ENCODE measurements around the gene GRIK4. TPM values are rescaled to one million over a fixed set of nuclear protein-coding genes. Genes with fewer than 3 reads are reported as not detected.

Gene GRIK4
- total RNA-seq, 4 donors from 2014 or later: 0.09 TPM; not detected in 3

DNA sequence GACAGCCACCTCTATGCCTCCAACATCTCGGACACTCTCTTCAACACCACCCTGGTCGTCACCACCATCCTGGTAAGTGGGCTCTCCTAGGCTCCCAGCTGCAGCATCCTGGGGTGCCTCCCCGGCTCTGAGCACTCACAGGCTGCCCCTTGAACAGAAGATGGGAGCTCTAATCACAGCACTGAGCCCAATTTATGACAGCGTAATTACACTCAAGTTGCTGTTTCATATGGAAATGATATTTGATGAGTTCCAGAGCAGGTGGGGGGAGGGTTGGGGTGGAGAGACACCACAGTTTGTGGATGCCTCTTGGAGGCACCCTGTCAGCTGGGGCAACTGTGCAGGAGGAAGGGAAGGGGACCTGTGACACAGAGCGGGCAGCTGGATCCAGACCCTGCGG is 387.0 kb downstream of the GRIK4 start:
- ATAC-seq (ENCODE audit: low FRiP score) (no peak), DNase-seq (ENCODE audit: low spot score) (no peak)
- no peak for TF ChIP-seq CTCF (IDR thresholded peaks at IDR 0.05)

- no peak for TF ChIP-seq CTCF (IDR thresholded peaks at IDR 0.05)
- DNase-seq (ENCODE audit: low spot score) (no peak), ATAC-seq (ENCODE audit: low FRiP score) (no peak)
These were observed 388.2 kb downstream of the GRIK4 start for GRCh38 chr11:120899720-120900119.

DNA sequence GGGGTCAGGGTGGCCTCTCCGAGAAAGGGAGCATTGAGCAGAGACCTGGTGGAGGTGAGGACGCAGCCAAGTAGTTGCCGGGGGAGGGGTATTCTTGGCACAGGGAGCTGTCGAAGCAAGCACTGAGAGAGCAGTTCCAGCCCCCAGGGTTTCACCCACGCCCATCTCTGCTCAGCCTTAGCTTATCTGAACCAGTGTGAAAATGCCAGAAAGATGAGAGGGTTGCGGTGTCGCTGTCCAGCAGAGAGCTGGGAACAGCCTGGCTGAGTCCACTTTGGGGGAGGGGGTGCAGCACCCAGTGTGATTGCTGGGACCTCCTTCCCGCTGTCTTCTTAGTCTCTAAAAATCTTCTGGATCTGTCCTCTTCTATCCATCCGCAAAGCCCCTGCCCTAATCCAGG is 389.1 kb downstream of the GRIK4 start:
- no peak for TF ChIP-seq CTCF (IDR thresholded peaks at IDR 0.05)
- no peak for DNase-seq (ENCODE audit: low spot score)
- ATAC-seq (ENCODE audit: low FRiP score): no peak

DNA sequence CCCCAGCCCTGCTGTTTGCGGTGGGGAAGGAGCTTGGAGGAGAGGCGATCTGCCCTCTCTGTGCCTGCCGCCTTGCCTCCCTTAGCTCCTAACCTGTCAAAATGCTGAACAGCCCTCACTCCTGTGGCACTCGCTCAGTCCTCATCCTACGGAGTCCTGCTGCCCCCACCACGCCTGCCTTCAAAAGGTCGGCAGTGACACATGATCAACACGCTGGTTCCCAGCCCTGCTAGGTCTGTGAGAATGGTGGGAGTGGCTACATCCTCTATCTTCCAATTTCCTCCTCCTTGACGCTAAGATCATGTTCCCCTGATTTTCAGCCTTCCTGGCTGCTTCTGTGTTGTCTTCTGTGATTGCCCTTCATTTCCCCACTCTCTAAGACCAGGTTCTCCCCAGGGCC is 392.1 kb downstream of the GRIK4 start:
- no peak for ATAC-seq (ENCODE audit: low FRiP score)
- TF ChIP-seq CTCF (IDR thresholded peaks at IDR 0.05): no peak
- no peak for DNase-seq (ENCODE audit: low spot score)

DNA sequence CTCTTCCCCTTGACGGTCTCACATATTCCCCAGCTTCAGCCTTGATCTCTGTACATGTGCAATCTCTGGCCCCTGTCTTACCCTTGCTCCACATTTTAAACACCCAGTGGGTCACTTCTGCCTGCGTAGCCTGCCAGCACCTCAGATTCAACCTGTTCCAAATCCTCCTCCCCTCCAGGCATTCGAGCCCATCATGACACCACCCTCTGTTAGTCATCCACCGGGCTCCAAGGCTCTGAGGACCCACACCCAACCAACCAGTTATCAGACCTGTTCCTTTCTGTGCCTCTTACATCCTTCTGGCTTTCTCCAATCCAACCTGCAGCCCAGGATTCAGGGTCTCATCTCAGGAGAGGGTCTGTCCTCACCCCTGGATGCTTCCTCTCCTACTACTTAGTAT is 392.6 kb downstream of the GRIK4 start:
- DNase-seq (ENCODE audit: low spot score) (no peak), ATAC-seq (ENCODE audit: low FRiP score) (no peak)

GRCh38 chr11:120906766-120907165 is 395.2 kb downstream of the GRIK4 start:
- no peak for ATAC-seq (ENCODE audit: low FRiP score)
- no peak for TF ChIP-seq CTCF (IDR thresholded peaks at IDR 0.05)

More for the DNA sequence above, 392.6 kb downstream of the GRIK4 start:
- TF ChIP-seq CTCF (IDR thresholded peaks at IDR 0.05): no peak

GRCh38 chr11:120907971-120908370 is 396.4 kb downstream of the GRIK4 start:
- no peak for TF ChIP-seq CTCF (IDR thresholded peaks at IDR 0.05)
- ATAC-seq (ENCODE audit: low FRiP score) (no peak), DNase-seq (ENCODE audit: low spot score) (no peak)

More at GRCh38 chr11:120906766-120907165, 395.2 kb downstream of the GRIK4 start:
- no peak for DNase-seq (ENCODE audit: low spot score)

All from omental fat pad (tissue), 4 donors.